ENCODE results near the gene GPATCH2.

GPATCH2 gene

DNA sequence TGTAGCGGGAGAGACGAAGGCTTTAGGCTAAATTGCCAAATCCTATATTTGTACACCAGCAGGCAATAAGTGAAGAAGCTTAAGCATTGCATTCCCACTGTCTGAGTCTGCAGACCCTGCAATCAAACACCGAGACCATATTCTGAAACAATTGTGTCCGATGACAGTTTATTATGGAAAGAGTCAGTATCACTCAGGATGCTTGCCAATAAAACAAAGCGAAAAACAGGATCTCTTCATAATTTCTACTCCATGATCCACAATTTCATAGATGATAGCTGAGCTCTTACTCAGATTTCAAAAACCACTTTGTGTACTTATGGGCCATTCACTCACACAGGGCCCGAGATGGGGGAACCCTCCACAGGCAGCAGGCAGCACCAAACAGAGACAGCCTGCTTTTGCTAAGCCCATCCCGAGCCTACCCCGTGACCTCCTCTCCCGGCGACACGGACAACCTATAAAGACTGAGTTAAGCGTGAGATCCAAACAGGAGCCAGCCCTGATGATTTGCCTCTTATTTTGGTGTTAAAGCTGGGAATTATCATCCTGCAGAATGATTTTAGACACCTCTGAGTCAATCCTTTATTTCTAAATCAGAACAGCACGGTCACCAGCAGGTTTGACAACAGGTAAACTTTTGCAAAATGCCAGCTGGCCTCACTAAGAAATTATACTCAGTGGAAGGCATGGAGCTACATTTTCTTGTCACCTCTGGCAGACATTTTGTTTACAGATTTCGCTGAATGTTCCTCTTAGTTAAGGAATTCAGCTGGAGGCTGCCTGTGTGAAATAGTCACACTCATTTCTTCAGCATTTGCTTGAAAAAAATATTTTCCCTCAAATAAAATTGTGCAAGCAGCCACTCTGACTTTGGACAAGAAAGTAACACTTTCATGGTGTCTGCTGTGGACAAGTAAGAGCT, 212.4 kb downstream of the GPATCH2 start:
- TF ChIP-seq SPI1 (IDR thresholded peaks at IDR 0.05; ENCODE audit: borderline replicate concordance, low read depth) (no peak), CTCF (IDR thresholded peaks at IDR 0.05; ENCODE audit: insufficient read depth, low read length) (no peak), GABPA (IDR thresholded peaks at IDR 0.05; ENCODE audit: low read depth) (no peak), REST (IDR thresholded peaks at IDR 0.05; ENCODE audit: insufficient replicate concordance, low read depth) (no peak), POLR2AphosphoS5 (IDR thresholded peaks at IDR 0.05; ENCODE audit: low read depth) (no peak)
- DNase-seq (ENCODE audit: low read depth in 1 of 2, low spot score in 1 of 2) = no peak
- Histone ChIP-seq H3K27me3 (ENCODE audit: insufficient read depth, poor library complexity, severe bottlenecking) (no peaks in the 10 kb centered on the region), H3K4me3 (replicated peaks; ENCODE audit: insufficient read depth, low read length) (no peak overlapping the region), H3K27ac (replicated peaks) (no peak overlapping the region)

GRCh38 chr1:217417363-217417762, 213.5 kb downstream of the GPATCH2 start:
- DNase-seq (ENCODE audit: low read depth in 1 of 2, low spot score in 1 of 2) = no peak
- Histone ChIP-seq H3K27ac (replicated peaks) (no peak overlapping the region), H3K27me3 (ENCODE audit: insufficient read depth, poor library complexity, severe bottlenecking) (no peaks in the 10 kb centered on the region), H3K4me3 (replicated peaks; ENCODE audit: insufficient read depth, low read length) (no peak overlapping the region)
- TF ChIP-seq REST (IDR thresholded peaks at IDR 0.05; ENCODE audit: insufficient replicate concordance, low read depth) (no peak), GABPA (IDR thresholded peaks at IDR 0.05; ENCODE audit: low read depth) (no peak), POLR2AphosphoS5 (IDR thresholded peaks at IDR 0.05; ENCODE audit: low read depth) (no peak), SPI1 (IDR thresholded peaks at IDR 0.05; ENCODE audit: borderline replicate concordance, low read depth) (no peak), CTCF (IDR thresholded peaks at IDR 0.05; ENCODE audit: insufficient read depth, low read length) (no peak)

DNA sequence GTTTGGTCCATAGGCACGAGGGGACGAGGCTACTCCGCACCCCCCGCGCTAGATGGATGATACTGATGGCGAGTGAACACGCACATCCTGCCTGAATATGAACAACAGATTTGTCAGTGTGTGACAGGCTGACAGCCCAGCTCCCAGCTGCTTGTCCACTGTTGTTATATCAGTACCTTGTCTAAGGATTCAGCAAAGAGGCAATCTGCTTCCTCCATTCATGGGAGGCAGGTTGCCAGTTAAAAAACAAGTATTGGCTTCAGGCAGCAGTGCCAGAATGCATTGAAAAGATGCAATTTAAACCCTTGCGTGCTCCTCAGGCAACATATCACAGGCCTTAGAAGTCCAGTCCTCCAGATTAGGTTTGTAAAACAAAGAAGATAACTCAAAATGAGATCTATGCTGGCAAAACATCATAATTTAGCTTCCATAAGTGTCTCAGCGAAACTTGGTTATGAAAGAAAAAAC, 223.3 kb downstream of the GPATCH2 start:
- no peak for DNase-seq (ENCODE audit: low read depth in 1 of 2, low spot score in 1 of 2)
- Histone ChIP-seq H3K27ac (replicated peaks) (no peak overlapping the region), H3K4me3 (replicated peaks; ENCODE audit: insufficient read depth, low read length) (no peak overlapping the region), H3K27me3 (ENCODE audit: insufficient read depth, poor library complexity, severe bottlenecking) (peaks cover 2% of the 10 kb centered on the region)
- no peak for TF ChIP-seq CTCF (IDR thresholded peaks at IDR 0.05; ENCODE audit: insufficient read depth, low read length)
- no peak for TF ChIP-seq REST (IDR thresholded peaks at IDR 0.05; ENCODE audit: insufficient replicate concordance, low read depth)
- no peak for TF ChIP-seq POLR2AphosphoS5 (IDR thresholded peaks at IDR 0.05; ENCODE audit: low read depth)
- no peak for TF ChIP-seq GABPA (IDR thresholded peaks at IDR 0.05; ENCODE audit: low read depth)
- TF ChIP-seq SPI1 (IDR thresholded peaks at IDR 0.05; ENCODE audit: borderline replicate concordance, low read depth) = no peak
